HCT116 (cell line): ENCODE results near the gene TNIK. TPM values are rescaled to one million over a fixed set of nuclear protein-coding genes. Genes with fewer than 3 reads are reported as not detected.

Experiments
- ATAC-seq: fragments of 200-7000 bp; cut with Tn5 transposase; 2 replicates; pipeline ENCODE4 v1.9.1; 2020; ENCODE audit warnings: mild to moderate bottlenecking, moderate library complexity
- BruUV-seq: library from RNA; stranded (reverse); fragments of 400-500 nt; replicated peaks from 2 replicates; lab custom pipeline; 2021; lab: Mats Ljungman, UMichigan
- CTCF ChIA-PET: fragments of 300-600 bp; sonication (Branson Sonifier 250); formaldehyde crosslinking; loops from one replicate; lab custom pipeline; 2021; ENCODE audit warnings: antibody characterized with exemption; lab: Charles Lee
- POLR2A ChIA-PET: fragments of 300-600, 350-600 bp; sonication (Branson Sonifier 250); formaldehyde crosslinking; loops from one replicate; lab custom pipeline; 2021; ENCODE audit warnings: antibody characterized with exemption; lab: Charles Lee
- RAD21 ChIA-PET, 2 experiments: fragments of 300-600 bp; sonication (Branson Sonifier 250); formaldehyde crosslinking; loops; one replicate each; lab custom pipeline; 2023; ENCODE audit warnings: low total read pairs in 2 of 2; ENCODE audit not compliant: uncharacterized antibody in 2 of 2, unreplicated experiment in 2 of 2, low non-redundant PET in 1 of 2; lab: Charles Lee
- DNase-seq: peaks from one replicate; pipeline ENCODE4 v3.0.0-alpha.2; 2010; ENCODE audit warnings: low read depth, low spot score
- H2AFZ ChIP-seq: fragments of 200-600 bp; shearing (Covaris generic), sonication (generic); 2 replicates; pipeline ENCODE4 v1.6.1; 2017; ENCODE audit warnings: low read depth, mixed run types, mixed read lengths, antibody characterized with exemption, low read length; ENCODE audit not compliant: poor library complexity, severe bottlenecking
- H3K27ac ChIP-seq: 2 replicates; pipeline ENCODE4 v1.5.1; 2012; ENCODE audit warnings: low read depth, low read length
- H3K27me3 ChIP-seq: fragments of 200-600 bp; sonication (generic); 2 replicates; pipeline ENCODE4 v1.6.1; 2016; ENCODE audit warnings: mixed run types, low read length, mixed read lengths; ENCODE audit not compliant: insufficient read depth
- H3K36me3 ChIP-seq, 2 experiments: fragments of 200-500 bp in 1 of 2; fragments of 200-600 bp in 1 of 2; sonication (Bioruptor generic) in 1 of 2; sonication (generic) in 1 of 2; 2 replicates each; pipeline versions ENCODE4 v1.5.1 to v1.6.1; 2014 to 2016; ENCODE audit warnings: low read length in 2 of 2, inconsistent platforms in 1 of 2, mixed read lengths in 1 of 2, mixed run types in 1 of 2; ENCODE audit not compliant: insufficient read depth in 2 of 2, control insufficient read depth in 1 of 2
- H3K4me1 ChIP-seq, 2 experiments: fragments of 200-600 bp in 1 of 2; sonication (generic) in 1 of 2; 2 replicates each; pipeline versions ENCODE4 v1.5.1 to v1.6.1; 2012 to 2017; ENCODE audit warnings: low read length in 2 of 2, inconsistent platforms in 1 of 2, mild to moderate bottlenecking in 1 of 2, mixed read lengths in 1 of 2, mixed run types in 1 of 2, moderate library complexity in 1 of 2; ENCODE audit not compliant: insufficient read depth in 2 of 2, control insufficient read depth in 1 of 2
- H3K4me2 ChIP-seq: fragments of 200-600 bp; sonication (generic); 2 replicates; pipeline ENCODE4 v1.6.1; 2017; ENCODE audit warnings: mixed run types, low read length, mixed read lengths
- H3K4me3 ChIP-seq, 2 experiments: fragments of 200-600 bp in 1 of 2; sonication (generic) in 1 of 2; replicated peaks in 1 of 2; 2 replicates each; pipeline ENCODE4 v1.5.1; 2011 to 2016; ENCODE audit warnings: low read length in 2 of 2, control low read depth in 1 of 2, low read depth in 1 of 2, mild to moderate bottlenecking in 1 of 2, mixed read lengths in 1 of 2, mixed run types in 1 of 2
- H3K79me2 ChIP-seq: fragments of 200-600 bp; sonication (generic); 2 replicates; pipeline ENCODE4 v1.6.1; 2017; ENCODE audit warnings: mild to moderate bottlenecking, mixed run types, low read length, moderate library complexity, mixed read lengths; ENCODE audit not compliant: insufficient read depth
- H3K9ac ChIP-seq: fragments of 200-600 bp; sonication (generic); 2 replicates; pipeline ENCODE4 v1.6.1; 2016; ENCODE audit warnings: low read length, mixed read lengths
- H3K9me2 ChIP-seq: fragments of 200-600 bp; sonication (generic), shearing (Covaris generic); 2 replicates; pipeline ENCODE4 v1.6.1; 2017; ENCODE audit warnings: mixed run types, mild to moderate bottlenecking, moderate library complexity; ENCODE audit not compliant: insufficient read depth
- H3K9me3 ChIP-seq, 2 experiments: fragments of 200-500 bp in 1 of 2; fragments of 200-600 bp in 1 of 2; sonication (Bioruptor generic) in 1 of 2; sonication (generic) in 1 of 2; 2 replicates each; pipeline ENCODE4 v1.6.1; 2014 to 2017; ENCODE audit warnings: low read length in 2 of 2, mixed read lengths in 2 of 2, inconsistent platforms in 1 of 2, low read depth in 1 of 2, mild to moderate bottlenecking in 1 of 2, mixed run types in 1 of 2, moderate library complexity in 1 of 2; ENCODE audit not compliant: control insufficient read depth in 1 of 2, insufficient read depth in 1 of 2
- H4K20me1 ChIP-seq: fragments of 200-600 bp; sonication (generic), shearing (Covaris generic); 2 replicates; pipeline ENCODE4 v1.6.1; 2017; ENCODE audit warnings: mixed run types, mild to moderate bottlenecking, moderate library complexity; ENCODE audit not compliant: insufficient read depth
- ATF3 ChIP-seq: IDR thresholded peaks from 2 replicates; pipeline ENCODE4 v1.6.1; 2012
- CBX3 ChIP-seq: IDR thresholded peaks from 2 replicates; pipeline ENCODE4 v1.6.1; 2012; ENCODE audit warnings: low read depth
- ELF1 ChIP-seq: IDR thresholded peaks from 2 replicates; pipeline ENCODE4 v1.6.1; 2012; ENCODE audit warnings: low read depth, borderline replicate concordance
- EZH2 ChIP-seq: fragments of 200-600 bp; sonication (generic); IDR thresholded peaks from 2 replicates; pipeline ENCODE4 v1.6.1; 2017; ENCODE audit warnings: antibody characterized with exemption, mixed run types
- EZH2phosphoT487 ChIP-seq: fragments of 200-600 bp; IDR thresholded peaks from 2 replicates; pipeline ENCODE4 v1.6.1; 2018; ENCODE audit warnings: antibody characterized with exemption, borderline replicate concordance
- FOSL1 ChIP-seq: IDR thresholded peaks from 2 replicates; pipeline ENCODE4 v1.6.1; 2012; ENCODE audit warnings: low read depth
- JUND ChIP-seq: IDR thresholded peaks from 2 replicates; pipeline ENCODE4 v1.6.1; 2012
- MAX ChIP-seq: IDR thresholded peaks from 2 replicates; pipeline ENCODE4 v1.6.1; 2012
- POLR2A ChIP-seq: IDR thresholded peaks from 2 replicates; pipeline ENCODE4 v1.7.0; 2011; ENCODE audit warnings: borderline replicate concordance; ENCODE audit not compliant: insufficient read depth, insufficient read length; ENCODE audit errors: extremely low read depth
- POLR2AphosphoS5 ChIP-seq: IDR thresholded peaks from 2 replicates; pipeline ENCODE4 v1.6.1; 2011; ENCODE audit warnings: mild to moderate bottlenecking, low read depth, low read length, moderate library complexity
- SIN3A ChIP-seq: IDR thresholded peaks from 2 replicates; pipeline ENCODE4 v1.6.1; 2012; ENCODE audit warnings: low read depth
- SP1 ChIP-seq: IDR thresholded peaks from 2 replicates; pipeline ENCODE4 v1.6.1; 2012; ENCODE audit warnings: low read depth
- SRF ChIP-seq: IDR thresholded peaks from 2 replicates; pipeline ENCODE4 v1.6.1; 2012; ENCODE audit warnings: low read depth
- TCF7L2 ChIP-seq: IDR thresholded peaks from 2 replicates; pipeline ENCODE4 v1.7.0; 2011; ENCODE audit warnings: borderline replicate concordance, inconsistent platforms; ENCODE audit not compliant: insufficient read depth, insufficient read length; ENCODE audit errors: extremely low read depth
- ZFX ChIP-seq: fragments of 450-650 bp; IDR thresholded peaks from 2 replicates; pipeline ENCODE4 v1.6.1; 2017
- ZNF274 ChIP-seq: fragments of 200-500 bp; sonication (Bioruptor generic); IDR thresholded peaks from 2 replicates; pipeline ENCODE4 v1.6.1; 2014; ENCODE audit warnings: mild to moderate bottlenecking, low read depth, low read length, inconsistent platforms
- intact Hi-C: fragments of 100-400 bp; cut with micrococcal nuclease; formaldehyde crosslinking; loops from 2 replicates; pipeline ENCODE4 v1.10.0; 2022
- total RNA-seq: library from RNA; stranded (reverse); gene quantifications from one replicate; pipeline ENCODE4 v1.2.1, GENCODE V29; 2021; ENCODE audit not compliant: unreplicated experiment
- TF ChIP-seq, protein P1 (sequence below), 3 experiments: fragments of 200-600 bp in 1 of 3; sonication (generic) in 1 of 3; IDR thresholded peaks in 2 of 3; conservative IDR thresholded peaks in 1 of 3; 2 replicates each; pipeline ENCODE4 v1.5.1; 2012 to 2017; ENCODE audit warnings: low read depth in 2 of 3, low read length in 2 of 3, antibody characterized with exemption in 1 of 3, borderline replicate concordance in 1 of 3, control low read depth in 1 of 3, mild to moderate bottlenecking in 1 of 3, mixed read lengths in 1 of 3, mixed run types in 1 of 3, moderate library complexity in 1 of 3; ENCODE audit not compliant: insufficient read depth in 1 of 3
- TF ChIP-seq, protein P2 (sequence below): IDR thresholded peaks from 2 replicates; pipeline ENCODE4 v1.6.1; 2011; ENCODE audit warnings: mild to moderate bottlenecking, low read length, moderate library complexity; ENCODE audit not compliant: insufficient replicate concordance; ENCODE audit errors: extremely low read depth

TNIK gene
- total RNA-seq, 1 experiment from 2014 or later: 24.1 TPM

GRCh38 chr3:171435757-171436156 is 24.4 kb downstream of the TNIK start:
- ATAC-seq: no peak
- no TSS peak for BruUV-seq
- no peaks in the 10 kb centered on the region for H3K79me2 ChIP-seq
- intact Hi-C loops: no loop called here
- TF ChIP-seq SP1: no peak
- no peak for TF ChIP-seq ATF3
- TF ChIP-seq SIN3A: no peak
- TF ChIP-seq POLR2A: no peak
- no peak for TF ChIP-seq JUND
- no peak for TF ChIP-seq CBX3
- DNase-seq: no peak
- ChIA-PET POLR2A (interaction anchor here (1.1 kb wide), 1 partner anchor 12 kb away, joined by 3 read pairs; no protein-coding TSS in a partner anchor), CTCF (no interaction called here), RAD21 (no interaction called here)
- H3K9ac ChIP-seq: no peak overlapping the region
- no peaks in the 10 kb centered on the region for H3K9me2 ChIP-seq
- H2AFZ ChIP-seq: no peak overlapping the region
- no peak overlapping the region for H3K27ac ChIP-seq
- H3K4me2 ChIP-seq: no peak overlapping the region
- no peaks in the 10 kb centered on the region for H4K20me1 ChIP-seq
- H3K4me1 ChIP-seq: no peaks in the 10 kb centered on the region
- no peaks in the 10 kb centered on the region for H3K9me3 ChIP-seq
- H3K36me3 ChIP-seq: no peaks in the 10 kb centered on the region
- H3K27me3 ChIP-seq: no peaks in the 10 kb centered on the region
- no peak overlapping the region for H3K4me3 ChIP-seq

- no peak for DNase-seq
- no peaks in the 10 kb centered on the region for H3K36me3 ChIP-seq
- POLR2A ChIA-PET: interaction anchor here (1.1 kb wide), 1 partner anchor 12 kb away, joined by 3 read pairs; no protein-coding TSS in a partner anchor
- H3K27ac ChIP-seq: no peak overlapping the region
- no TSS peak for BruUV-seq
- H3K9me2 ChIP-seq: no peaks in the 10 kb centered on the region
- no peaks in the 10 kb centered on the region for H4K20me1 ChIP-seq
- H3K9ac ChIP-seq: no peak overlapping the region
- CTCF ChIA-PET: no interaction called here
- no peak overlapping the region for H3K4me3 ChIP-seq
- intact Hi-C loops: no loop called here
- RAD21 ChIA-PET: no interaction called here
- no peak overlapping the region for H3K4me2 ChIP-seq
- ATAC-seq: no peak
- H3K27me3 ChIP-seq: no peaks in the 10 kb centered on the region
- H2AFZ ChIP-seq: no peak overlapping the region
- H3K4me1 ChIP-seq: no peaks in the 10 kb centered on the region
- H3K79me2 ChIP-seq: no peaks in the 10 kb centered on the region
- no peaks in the 10 kb centered on the region for H3K9me3 ChIP-seq
- no peak for TF ChIP-seq POLR2AphosphoS5
- TF ChIP-seq POLR2A: no peak
- no peak for TF ChIP-seq FOSL1
- no peak for TF ChIP-seq SIN3A
- no peak for TF ChIP-seq EZH2
- no peak for TF ChIP-seq ZNF274
- TF ChIP-seq JUND: no peak
- TF ChIP-seq, protein P1, sequence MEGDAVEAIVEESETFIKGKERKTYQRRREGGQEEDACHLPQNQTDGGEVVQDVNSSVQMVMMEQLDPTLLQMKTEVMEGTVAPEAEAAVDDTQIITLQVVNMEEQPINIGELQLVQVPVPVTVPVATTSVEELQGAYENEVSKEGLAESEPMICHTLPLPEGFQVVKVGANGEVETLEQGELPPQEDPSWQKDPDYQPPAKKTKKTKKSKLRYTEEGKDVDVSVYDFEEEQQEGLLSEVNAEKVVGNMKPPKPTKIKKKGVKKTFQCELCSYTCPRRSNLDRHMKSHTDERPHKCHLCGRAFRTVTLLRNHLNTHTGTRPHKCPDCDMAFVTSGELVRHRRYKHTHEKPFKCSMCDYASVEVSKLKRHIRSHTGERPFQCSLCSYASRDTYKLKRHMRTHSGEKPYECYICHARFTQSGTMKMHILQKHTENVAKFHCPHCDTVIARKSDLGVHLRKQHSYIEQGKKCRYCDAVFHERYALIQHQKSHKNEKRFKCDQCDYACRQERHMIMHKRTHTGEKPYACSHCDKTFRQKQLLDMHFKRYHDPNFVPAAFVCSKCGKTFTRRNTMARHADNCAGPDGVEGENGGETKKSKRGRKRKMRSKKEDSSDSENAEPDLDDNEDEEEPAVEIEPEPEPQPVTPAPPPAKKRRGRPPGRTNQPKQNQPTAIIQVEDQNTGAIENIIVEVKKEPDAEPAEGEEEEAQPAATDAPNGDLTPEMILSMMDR (IDR thresholded peaks at IDR 0.05 in 2 of 3, conservative IDR thresholded peaks at IDR 0.05 in 1 of 3; ENCODE audit: borderline replicate concordance in 1 of 3, insufficient read depth in 1 of 3, low read depth in 2 of 3, low read length in 2 of 3): no peak
- no peak for TF ChIP-seq MAX
- TF ChIP-seq SRF: no peak
- no peak for TF ChIP-seq ZFX
- no peak for TF ChIP-seq ELF1
- TF ChIP-seq, protein P2, sequence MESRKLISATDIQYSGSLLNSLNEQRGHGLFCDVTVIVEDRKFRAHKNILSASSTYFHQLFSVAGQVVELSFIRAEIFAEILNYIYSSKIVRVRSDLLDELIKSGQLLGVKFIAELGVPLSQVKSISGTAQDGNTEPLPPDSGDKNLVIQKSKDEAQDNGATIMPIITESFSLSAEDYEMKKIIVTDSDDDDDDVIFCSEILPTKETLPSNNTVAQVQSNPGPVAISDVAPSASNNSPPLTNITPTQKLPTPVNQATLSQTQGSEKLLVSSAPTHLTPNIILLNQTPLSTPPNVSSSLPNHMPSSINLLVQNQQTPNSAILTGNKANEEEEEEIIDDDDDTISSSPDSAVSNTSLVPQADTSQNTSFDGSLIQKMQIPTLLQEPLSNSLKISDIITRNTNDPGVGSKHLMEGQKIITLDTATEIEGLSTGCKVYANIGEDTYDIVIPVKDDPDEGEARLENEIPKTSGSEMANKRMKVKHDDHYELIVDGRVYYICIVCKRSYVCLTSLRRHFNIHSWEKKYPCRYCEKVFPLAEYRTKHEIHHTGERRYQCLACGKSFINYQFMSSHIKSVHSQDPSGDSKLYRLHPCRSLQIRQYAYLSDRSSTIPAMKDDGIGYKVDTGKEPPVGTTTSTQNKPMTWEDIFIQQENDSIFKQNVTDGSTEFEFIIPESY: no peak
- TF ChIP-seq CBX3: no peak
- no peak for TF ChIP-seq EZH2phosphoT487
- no peak for TF ChIP-seq TCF7L2
- TF ChIP-seq SP1: no peak
These were observed 25.1 kb downstream of the TNIK start for GRCh38 chr3:171435143-171435542.
